CD14-positive monocyte (primary cell): Measurements from ENCODE around the gene NINJ1. TPM values are rescaled to one million over a fixed set of nuclear protein-coding genes. Genes with fewer than 3 reads are reported as not detected.

Source experiments
- DNase-seq, 3 donors: peaks; one replicate each; pipeline ENCODE4 v3.0.0-alpha.2; 2011 to 2022
- H2AFZ ChIP-seq: 2 replicates; pipeline ENCODE4 v1.6.0; 2012; ENCODE audit warnings: mild to moderate bottlenecking, low read depth, low read length, inconsistent platforms; ENCODE audit not compliant: insufficient read depth, poor library complexity, severe bottlenecking
- H3K27ac ChIP-seq, 2 donors: 1 replicate in 1 of 2; 2 replicates in 1 of 2; pipeline ENCODE4 v1.5.1; 2012 to 2013; ENCODE audit warnings: low read length in 2 of 2, control low read depth in 1 of 2, inconsistent platforms in 1 of 2, low read depth in 1 of 2, mild to moderate bottlenecking in 1 of 2
- H3K27me3 ChIP-seq, 2 donors: one replicate each; pipeline versions ENCODE4 v1.6.0 to v1.6.1; 2011 to 2013; ENCODE audit warnings: low read length in 2 of 2; ENCODE audit not compliant: control insufficient read depth in 2 of 2, insufficient read depth in 2 of 2
- H3K36me3 ChIP-seq, 2 donors: replicated peaks in 1 of 2; 1 replicate in 1 of 2; 2 replicates in 1 of 2; pipeline versions ENCODE4 v1.5.1 to v1.6.1; 2012 to 2013; ENCODE audit warnings: low read length in 2 of 2, control low read depth in 1 of 2, inconsistent platforms in 1 of 2, mild to moderate bottlenecking in 1 of 2; ENCODE audit not compliant: insufficient read depth in 2 of 2, control insufficient read depth in 1 of 2
- H3K4me1 ChIP-seq, 2 donors: 1 replicate in 1 of 2; 2 replicates in 1 of 2; pipeline versions ENCODE4 v1.5.1 to v1.6.1; 2012 to 2013; ENCODE audit warnings: low read length in 2 of 2, control low read depth in 1 of 2, inconsistent platforms in 1 of 2, mild to moderate bottlenecking in 1 of 2, moderate library complexity in 1 of 2; ENCODE audit not compliant: insufficient read depth in 2 of 2, control insufficient read depth in 1 of 2
- H3K4me2 ChIP-seq: replicated peaks from 2 replicates; pipeline ENCODE3; 2012; ENCODE audit warnings: low read length, moderate library complexity, mild to moderate bottlenecking; ENCODE audit not compliant: poor library complexity, severe bottlenecking; ENCODE audit errors: extremely low read depth
- H3K4me3 ChIP-seq, 3 experiments: fragments of 200-600 bp in 1 of 3; sonication (generic) in 1 of 3; replicated peaks in 1 of 3; 1 replicate in 2 of 3; 2 replicates in 1 of 3; pipeline ENCODE4 v1.5.1; 2011 to 2013; ENCODE audit warnings: low read length in 3 of 3, mild to moderate bottlenecking in 3 of 3, control low read depth in 2 of 3, low read depth in 2 of 3, inconsistent platforms in 1 of 3, moderate library complexity in 1 of 3
- H3K79me2 ChIP-seq: 2 replicates; pipeline ENCODE4 v1.6.0; 2012; ENCODE audit warnings: mild to moderate bottlenecking, control low read depth, inconsistent platforms, low read length, moderate library complexity; ENCODE audit not compliant: insufficient read depth
- H3K9ac ChIP-seq: 2 replicates; pipeline ENCODE4 v1.6.0; 2017; ENCODE audit warnings: low read length, mild to moderate bottlenecking; ENCODE audit not compliant: insufficient read depth, poor library complexity, severe bottlenecking
- H3K9me3 ChIP-seq, 2 donors: replicated peaks in 1 of 2; 1 replicate in 1 of 2; 2 replicates in 1 of 2; pipeline versions ENCODE4 v1.5.1 to v1.6.1; 2012 to 2013; ENCODE audit warnings: low read length in 2 of 2, control low read depth in 1 of 2; ENCODE audit not compliant: control insufficient read depth in 1 of 2, insufficient read depth in 1 of 2
- H4K20me1 ChIP-seq: 2 replicates; pipeline ENCODE4 v1.6.0; 2012; ENCODE audit warnings: mild to moderate bottlenecking, low read length, control low read depth, moderate library complexity; ENCODE audit not compliant: insufficient read depth
- H3K27ac Mint-ChIP-seq, 7 donors: one replicate each; pipeline ENCODE4 v1.8.0; 2020; ENCODE audit warnings: mild to moderate bottlenecking in 7 of 7, mixed read lengths in 7 of 7, moderate library complexity in 6 of 7, inconsistent platforms in 2 of 7
- H3K27me3 Mint-ChIP-seq, 3 donors: one replicate each; pipeline ENCODE4 v1.8.0; 2021 to 2022; ENCODE audit warnings: low read depth in 3 of 3, mild to moderate bottlenecking in 3 of 3, mixed read lengths in 3 of 3, moderate library complexity in 3 of 3, inconsistent platforms in 1 of 3
- H3K36me3 Mint-ChIP-seq, 2 donors: one replicate each; pipeline ENCODE4 v1.8.0; 2020; ENCODE audit warnings: mixed read lengths in 2 of 2, inconsistent platforms in 1 of 2, mild to moderate bottlenecking in 1 of 2
- H3K4me1 Mint-ChIP-seq: one replicate; pipeline ENCODE4 v1.8.0; 2020; ENCODE audit warnings: mild to moderate bottlenecking, mixed read lengths
- H3K4me3 Mint-ChIP-seq, 2 donors: one replicate each; pipeline ENCODE4 v1.8.0; 2020; ENCODE audit warnings: mild to moderate bottlenecking in 2 of 2, mixed read lengths in 2 of 2, moderate library complexity in 1 of 2
- H3K9me3 Mint-ChIP-seq, 7 donors: one replicate each; pipeline ENCODE4 v1.8.0; 2020 to 2022; ENCODE audit warnings: mixed read lengths in 7 of 7, mild to moderate bottlenecking in 6 of 7, moderate library complexity in 6 of 7, inconsistent platforms in 2 of 7
- WGBS: methylation state at CpG from one replicate; pipeline ENCODE4 v1.1.5; 2013; ENCODE audit warnings: missing lambda C conversion rate; ENCODE audit not compliant: insufficient coverage; 5-methylcytosine and 5-hydroxymethylcytosine counted together
- intact Hi-C, 2 donors: fragments of 100-400 bp; cut with micrococcal nuclease; formaldehyde crosslinking; loops; one replicate each; pipeline versions ENCODE4 v1.15.0 to v1.15.1; 2023
- polyA plus RNA-seq, 3 donors: library from polyadenylated mRNA; depleted of rRNA in 1 of 3; unstranded in 2 of 3; stranded (reverse) in 1 of 3; fragments of 300-500 nt in 2 of 3; fragments of >200 nt in 1 of 3; fragmentation: Illumina TruSeq in 2 of 3; gene quantifications; 1 replicate in 2 of 3; 2 replicates in 1 of 3; pipeline ENCODE4 v1.2.3, GENCODE V29; 2012 to 2021
- TF ChIP-seq, protein P1 (sequence below): fragments of 200-600 bp; IDR thresholded peaks from one replicate; pipeline ENCODE4 v1.8.0; 2022; ENCODE audit warnings: antibody characterized with exemption, mild to moderate bottlenecking

NINJ1 gene
- polyA plus RNA-seq, 3 donors = 290 to 610 (median 469) TPM

GRCh38 chr9:93154293-93154903 lies 20.3 kb upstream of the NINJ1 start:
- H3K36me3 ChIP-seq = no peaks in the 10 kb centered on the region
- H3K36me3 Mint-ChIP-seq = no peaks in the 10 kb centered on the region
- H3K4me1 ChIP-seq = peaks cover 0 to 3% of the 10 kb centered on the region in 2 donors
- H3K27me3 ChIP-seq = no peaks in the 10 kb centered on the region
- H3K27me3 Mint-ChIP-seq = peaks cover 0 to 3% (median 0%) of the 10 kb centered on the region in 3 donors
- TF ChIP-seq, protein P1, sequence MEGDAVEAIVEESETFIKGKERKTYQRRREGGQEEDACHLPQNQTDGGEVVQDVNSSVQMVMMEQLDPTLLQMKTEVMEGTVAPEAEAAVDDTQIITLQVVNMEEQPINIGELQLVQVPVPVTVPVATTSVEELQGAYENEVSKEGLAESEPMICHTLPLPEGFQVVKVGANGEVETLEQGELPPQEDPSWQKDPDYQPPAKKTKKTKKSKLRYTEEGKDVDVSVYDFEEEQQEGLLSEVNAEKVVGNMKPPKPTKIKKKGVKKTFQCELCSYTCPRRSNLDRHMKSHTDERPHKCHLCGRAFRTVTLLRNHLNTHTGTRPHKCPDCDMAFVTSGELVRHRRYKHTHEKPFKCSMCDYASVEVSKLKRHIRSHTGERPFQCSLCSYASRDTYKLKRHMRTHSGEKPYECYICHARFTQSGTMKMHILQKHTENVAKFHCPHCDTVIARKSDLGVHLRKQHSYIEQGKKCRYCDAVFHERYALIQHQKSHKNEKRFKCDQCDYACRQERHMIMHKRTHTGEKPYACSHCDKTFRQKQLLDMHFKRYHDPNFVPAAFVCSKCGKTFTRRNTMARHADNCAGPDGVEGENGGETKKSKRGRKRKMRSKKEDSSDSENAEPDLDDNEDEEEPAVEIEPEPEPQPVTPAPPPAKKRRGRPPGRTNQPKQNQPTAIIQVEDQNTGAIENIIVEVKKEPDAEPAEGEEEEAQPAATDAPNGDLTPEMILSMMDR = peak; percentile 76
- peaks cover 6% of the 10 kb centered on the region for H3K4me1 Mint-ChIP-seq
- H3K9me3 ChIP-seq = no peaks in the 10 kb centered on the region
- peak overlapping the region in 1 of 7 donors; percentile 64 for H3K27ac Mint-ChIP-seq
- peaks cover 0 to 3% (median 0%) of the 10 kb centered on the region in 7 donors for H3K9me3 Mint-ChIP-seq
- intact Hi-C loops = loop anchor here in 1 of 2 donors (5.0 kb wide), 1 partner anchor 47 kb away; no protein-coding TSS in a partner anchor
- peak in 2 of 3 donors; percentile 42 to 63 for DNase-seq
- no peak overlapping the region for H2AFZ ChIP-seq
- WGBS = 97% methylated on average over 12 of the region's 14 CpGs
- no peak overlapping the region for H3K27ac ChIP-seq
- H3K79me2 ChIP-seq = no peaks in the 10 kb centered on the region
- H3K4me3 Mint-ChIP-seq = no peak overlapping the region
- H3K9ac ChIP-seq = no peak overlapping the region
- no peak overlapping the region for H3K4me3 ChIP-seq
- H4K20me1 ChIP-seq = no peaks in the 10 kb centered on the region
- H3K4me2 ChIP-seq = no peak overlapping the region

- peaks cover 0 to 5% of the 10 kb centered on the region in 2 donors for H3K9me3 ChIP-seq
- DNase-seq = no peak
- Mint-ChIP-seq H3K27ac (no peak overlapping the region), H3K4me3 (no peak overlapping the region), H3K4me1 (peaks cover 8% of the 10 kb centered on the region), H3K36me3 (no peaks in the 10 kb centered on the region), H3K27me3 (peaks cover 1 to 3% (median 2%) of the 10 kb centered on the region in 3 donors), H3K9me3 (peaks cover 0 to 8% (median 3%) of the 10 kb centered on the region in 7 donors)
- no peaks in the 10 kb centered on the region for H4K20me1 ChIP-seq
- H3K79me2 ChIP-seq = no peaks in the 10 kb centered on the region
- H3K27ac ChIP-seq = no peak overlapping the region
- TF ChIP-seq, protein P1 = no peak
- H3K4me3 ChIP-seq = no peak overlapping the region
- H3K27me3 ChIP-seq = no peaks in the 10 kb centered on the region
- WGBS = 95% methylated on average over 6 of the region's 10 CpGs
- H2AFZ ChIP-seq = no peak overlapping the region
- H3K36me3 ChIP-seq = no peaks in the 10 kb centered on the region
- H3K4me1 ChIP-seq = peaks cover 0 to 7% of the 10 kb centered on the region in 2 donors
- H3K9ac ChIP-seq = no peak overlapping the region
- H3K4me2 ChIP-seq = no peak overlapping the region
- intact Hi-C loops = loop anchor here in 1 of 2 donors (5.0 kb wide), 1 partner anchor 44 kb away; no protein-coding TSS in a partner anchor
Observed at GRCh38 chr9:93151097-93151784, 17.2 kb upstream of the NINJ1 start.
